Measurements from ENCODE around the gene PTPA. TPM values are rescaled to one million over a fixed set of nuclear protein-coding genes. Genes with fewer than 3 reads are reported as not detected.

PTPA gene
- total and polyA plus RNA-seq, 9 of the 15 experiments (the other 6 are each of a cell fraction or from before 2014, with no cell fraction given) = 1.7 to 121 (median 72.6) TPM

DNA sequence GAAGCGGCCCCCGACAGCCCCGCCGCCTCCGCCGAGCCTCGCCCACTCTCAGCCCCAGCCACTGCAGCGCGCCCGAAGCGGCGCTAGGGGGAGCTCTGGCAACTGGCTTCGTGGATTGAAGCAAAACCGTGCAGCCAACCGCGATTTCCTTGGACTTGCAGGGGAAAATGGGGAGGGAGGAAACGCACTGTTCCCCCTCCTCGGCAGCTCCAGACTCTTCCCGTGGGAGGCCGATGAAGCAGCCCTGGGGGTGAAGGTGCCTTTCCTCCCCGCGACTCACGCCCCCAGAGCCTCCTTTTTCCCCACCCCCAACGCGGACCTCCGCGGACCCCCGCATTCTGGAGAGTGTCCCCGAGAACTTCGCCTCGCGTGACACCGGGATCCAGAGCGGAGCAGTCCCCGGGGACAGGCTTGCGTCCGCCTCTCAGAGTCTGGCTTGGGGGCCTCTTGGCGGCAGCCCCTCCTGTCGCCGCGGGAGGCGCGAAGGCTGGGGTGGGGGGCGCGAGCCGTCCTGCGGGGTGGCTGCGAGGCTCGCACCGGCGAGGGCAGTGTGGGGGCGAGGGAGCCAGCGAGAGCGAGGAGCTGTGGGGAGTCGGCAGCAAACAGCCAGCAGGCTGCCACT is 63.0 kb downstream of the PTPA start (continued):
- TF ChIP-seq BRD4 (IDR thresholded peaks at IDR 0.05) (peak; percentile 63; the same call in 1 of the 2 replicates), MAFG (tag; conservative IDR thresholded peaks at IDR 0.05) (no peak), EP400 (IDR thresholded peaks at IDR 0.05) (peak; percentile 29; the same call in 1 of the 2 replicates), ZC3H11A (IDR thresholded peaks at IDR 0.05; ENCODE audit: low read depth, low read length) (no peak), RNF2 (IDR thresholded peaks at IDR 0.05) (0 out of 2 replicates have a peak, but pooled peaks have one; percentile 21), HDAC3 (IDR thresholded peaks at IDR 0.05; ENCODE audit: borderline replicate concordance, partially characterized antibody) (no peak), DDX20 (tag; IDR thresholded peaks at IDR 0.05; ENCODE audit: low read depth) (no peak), ZNF239 (CRISPR knock-in tag; IDR thresholded peaks at IDR 0.05) (no peak), SRF (CRISPR knock-in tag; IDR thresholded peaks at IDR 0.05) (no peak), ZBTB1 (CRISPR knock-in tag; IDR thresholded peaks at IDR 0.05; ENCODE audit: borderline replicate concordance, low read depth) (peak; percentile 86; the same call in 1 of the 2 replicates), ZNF324 (CRISPR knock-in tag; IDR thresholded peaks at IDR 0.05) (no peak), KAT8 (IDR thresholded peaks at IDR 0.05; ENCODE audit: low read depth) (no peak), HSF4 (CRISPR knock-in tag; IDR thresholded peaks at IDR 0.05; ENCODE audit: borderline replicate concordance) (no peak), ZNF431 (CRISPR knock-in tag; IDR thresholded peaks at IDR 0.05) (no peak), ZNF24 (IDR thresholded peaks at IDR 0.05) (peak; percentile 53; the same call in 1 of the 2 replicates)
- TF ChIP-seq, protein P1, sequence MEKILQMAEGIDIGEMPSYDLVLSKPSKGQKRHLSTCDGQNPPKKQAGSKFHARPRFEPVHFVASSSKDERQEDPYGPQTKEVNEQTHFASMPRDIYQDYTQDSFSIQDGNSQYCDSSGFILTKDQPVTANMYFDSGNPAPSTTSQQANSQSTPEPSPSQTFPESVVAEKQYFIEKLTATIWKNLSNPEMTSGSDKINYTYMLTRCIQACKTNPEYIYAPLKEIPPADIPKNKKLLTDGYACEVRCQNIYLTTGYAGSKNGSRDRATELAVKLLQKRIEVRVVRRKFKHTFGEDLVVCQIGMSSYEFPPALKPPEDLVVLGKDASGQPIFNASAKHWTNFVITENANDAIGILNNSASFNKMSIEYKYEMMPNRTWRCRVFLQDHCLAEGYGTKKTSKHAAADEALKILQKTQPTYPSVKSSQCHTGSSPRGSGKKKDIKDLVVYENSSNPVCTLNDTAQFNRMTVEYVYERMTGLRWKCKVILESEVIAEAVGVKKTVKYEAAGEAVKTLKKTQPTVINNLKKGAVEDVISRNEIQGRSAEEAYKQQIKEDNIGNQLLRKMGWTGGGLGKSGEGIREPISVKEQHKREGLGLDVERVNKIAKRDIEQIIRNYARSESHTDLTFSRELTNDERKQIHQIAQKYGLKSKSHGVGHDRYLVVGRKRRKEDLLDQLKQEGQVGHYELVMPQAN (IDR thresholded peaks at IDR 0.05; ENCODE audit: borderline replicate concordance) = no peak
- TF ChIP-seq, protein P2, sequence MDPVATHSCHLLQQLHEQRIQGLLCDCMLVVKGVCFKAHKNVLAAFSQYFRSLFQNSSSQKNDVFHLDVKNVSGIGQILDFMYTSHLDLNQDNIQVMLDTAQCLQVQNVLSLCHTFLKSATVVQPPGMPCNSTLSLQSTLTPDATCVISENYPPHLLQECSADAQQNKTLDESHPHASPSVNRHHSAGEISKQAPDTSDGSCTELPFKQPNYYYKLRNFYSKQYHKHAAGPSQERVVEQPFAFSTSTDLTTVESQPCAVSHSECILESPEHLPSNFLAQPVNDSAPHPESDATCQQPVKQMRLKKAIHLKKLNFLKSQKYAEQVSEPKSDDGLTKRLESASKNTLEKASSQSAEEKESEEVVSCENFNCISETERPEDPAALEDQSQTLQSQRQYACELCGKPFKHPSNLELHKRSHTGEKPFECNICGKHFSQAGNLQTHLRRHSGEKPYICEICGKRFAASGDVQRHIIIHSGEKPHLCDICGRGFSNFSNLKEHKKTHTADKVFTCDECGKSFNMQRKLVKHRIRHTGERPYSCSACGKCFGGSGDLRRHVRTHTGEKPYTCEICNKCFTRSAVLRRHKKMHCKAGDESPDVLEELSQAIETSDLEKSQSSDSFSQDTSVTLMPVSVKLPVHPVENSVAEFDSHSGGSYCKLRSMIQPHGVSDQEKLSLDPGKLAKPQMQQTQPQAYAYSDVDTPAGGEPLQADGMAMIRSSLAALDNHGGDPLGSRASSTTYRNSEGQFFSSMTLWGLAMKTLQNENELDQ (CRISPR knock-in tag; IDR thresholded peaks at IDR 0.05; ENCODE audit: borderline replicate concordance) = no peak
- TF ChIP-seq, protein P3, sequence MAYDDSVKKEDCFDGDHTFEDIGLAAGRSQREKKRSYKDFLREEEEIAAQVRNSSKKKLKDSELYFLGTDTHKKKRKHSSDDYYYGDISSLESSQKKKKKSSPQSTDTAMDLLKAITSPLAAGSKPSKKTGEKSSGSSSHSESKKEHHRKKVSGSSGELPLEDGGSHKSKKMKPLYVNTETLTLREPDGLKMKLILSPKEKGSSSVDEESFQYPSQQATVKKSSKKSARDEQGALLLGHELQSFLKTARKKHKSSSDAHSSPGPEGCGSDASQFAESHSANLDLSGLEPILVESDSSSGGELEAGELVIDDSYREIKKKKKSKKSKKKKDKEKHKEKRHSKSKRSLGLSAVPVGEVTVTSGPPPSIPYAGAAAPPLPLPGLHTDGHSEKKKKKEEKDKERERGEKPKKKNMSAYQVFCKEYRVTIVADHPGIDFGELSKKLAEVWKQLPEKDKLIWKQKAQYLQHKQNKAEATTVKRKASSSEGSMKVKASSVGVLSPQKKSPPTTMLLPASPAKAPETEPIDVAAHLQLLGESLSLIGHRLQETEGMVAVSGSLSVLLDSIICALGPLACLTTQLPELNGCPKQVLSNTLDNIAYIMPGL (CRISPR knock-in tag; IDR thresholded peaks at IDR 0.05) = 0 out of 2 replicates have a peak, but pooled peaks have one; percentile 77
- TF ChIP-seq, protein P4, sequence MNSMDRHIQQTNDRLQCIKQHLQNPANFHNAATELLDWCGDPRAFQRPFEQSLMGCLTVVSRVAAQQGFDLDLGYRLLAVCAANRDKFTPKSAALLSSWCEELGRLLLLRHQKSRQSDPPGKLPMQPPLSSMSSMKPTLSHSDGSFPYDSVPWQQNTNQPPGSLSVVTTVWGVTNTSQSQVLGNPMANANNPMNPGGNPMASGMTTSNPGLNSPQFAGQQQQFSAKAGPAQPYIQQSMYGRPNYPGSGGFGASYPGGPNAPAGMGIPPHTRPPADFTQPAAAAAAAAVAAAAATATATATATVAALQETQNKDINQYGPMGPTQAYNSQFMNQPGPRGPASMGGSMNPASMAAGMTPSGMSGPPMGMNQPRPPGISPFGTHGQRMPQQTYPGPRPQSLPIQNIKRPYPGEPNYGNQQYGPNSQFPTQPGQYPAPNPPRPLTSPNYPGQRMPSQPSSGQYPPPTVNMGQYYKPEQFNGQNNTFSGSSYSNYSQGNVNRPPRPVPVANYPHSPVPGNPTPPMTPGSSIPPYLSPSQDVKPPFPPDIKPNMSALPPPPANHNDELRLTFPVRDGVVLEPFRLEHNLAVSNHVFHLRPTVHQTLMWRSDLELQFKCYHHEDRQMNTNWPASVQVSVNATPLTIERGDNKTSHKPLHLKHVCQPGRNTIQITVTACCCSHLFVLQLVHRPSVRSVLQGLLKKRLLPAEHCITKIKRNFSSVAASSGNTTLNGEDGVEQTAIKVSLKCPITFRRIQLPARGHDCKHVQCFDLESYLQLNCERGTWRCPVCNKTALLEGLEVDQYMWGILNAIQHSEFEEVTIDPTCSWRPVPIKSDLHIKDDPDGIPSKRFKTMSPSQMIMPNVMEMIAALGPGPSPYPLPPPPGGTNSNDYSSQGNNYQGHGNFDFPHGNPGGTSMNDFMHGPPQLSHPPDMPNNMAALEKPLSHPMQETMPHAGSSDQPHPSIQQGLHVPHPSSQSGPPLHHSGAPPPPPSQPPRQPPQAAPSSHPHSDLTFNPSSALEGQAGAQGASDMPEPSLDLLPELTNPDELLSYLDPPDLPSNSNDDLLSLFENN (IDR thresholded peaks at IDR 0.05; ENCODE audit: low read depth in 2 of 2, low read length in 2 of 2) = peak in 1 of 2 experiments; percentile 19; a peak in 1 of 4 replicates
